ENCODE results near the gene CXCL8. TPM values are rescaled to one million over a fixed set of nuclear protein-coding genes. Genes with fewer than 3 reads are reported as not detected.

CXCL8 gene
- total RNA-seq, 1 donor from 2014 or later: 1.1 TPM

GRCh38 chr4:73759357-73759756 lies 19.0 kb downstream of the CXCL8 start:
- Mint-ChIP-seq H3K4me3 (no peak overlapping the region), H3K9me3 (no peaks in the 10 kb centered on the region), H3K36me3 (ENCODE audit: low read depth) (no peaks in the 10 kb centered on the region), H3K27ac (no peak overlapping the region), H3K4me1 (peaks cover 6% of the 10 kb centered on the region), H3K27me3 (no peaks in the 10 kb centered on the region)
- DNase-seq: no peak
- CTCF ChIA-PET: no interaction called here
- intact Hi-C loops (cut with micrococcal nuclease): no loop called here
- POLR2A ChIA-PET: no interaction called here
- no peak for TF ChIP-seq CTCF (IDR thresholded peaks at IDR 0.05)
- no peak for ATAC-seq (ENCODE audit: low read depth)

GRCh38 chr4:73761856-73762255 lies 21.5 kb downstream of the CXCL8 start:
- intact Hi-C loops (cut with micrococcal nuclease): no loop called here
- no peak for ATAC-seq (ENCODE audit: low read depth)
- ChIA-PET POLR2A (no interaction called here), CTCF (no interaction called here)
- Mint-ChIP-seq H3K36me3 (ENCODE audit: low read depth) (no peaks in the 10 kb centered on the region), H3K4me1 (peaks cover 6% of the 10 kb centered on the region), H3K27me3 (no peaks in the 10 kb centered on the region), H3K27ac (no peak overlapping the region), H3K9me3 (no peaks in the 10 kb centered on the region), H3K4me3 (no peak overlapping the region)
- no peak for TF ChIP-seq CTCF (IDR thresholded peaks at IDR 0.05)
- DNase-seq: no peak

- ChIA-PET CTCF (no interaction called here), POLR2A (no interaction called here)
- peaks cover 6% of the 10 kb centered on the region for H3K4me1 Mint-ChIP-seq
- TF ChIP-seq CTCF (IDR thresholded peaks at IDR 0.05): no peak
- no peaks in the 10 kb centered on the region for H3K9me3 Mint-ChIP-seq
- H3K4me3 Mint-ChIP-seq: no peak overlapping the region
- ATAC-seq (ENCODE audit: low read depth) (no peak), DNase-seq (no peak)
- no peaks in the 10 kb centered on the region for H3K27me3 Mint-ChIP-seq
- H3K36me3 Mint-ChIP-seq (ENCODE audit: low read depth): no peaks in the 10 kb centered on the region
- intact Hi-C loops (cut with micrococcal nuclease): no loop called here
- no peak overlapping the region for H3K27ac Mint-ChIP-seq
Measured at GRCh38 chr4:73762409-73762808, 22.0 kb downstream of the CXCL8 start.

- Mint-ChIP-seq H3K27ac (no peak overlapping the region), H3K27me3 (no peaks in the 10 kb centered on the region), H3K4me1 (peaks cover 6% of the 10 kb centered on the region), H3K36me3 (ENCODE audit: low read depth) (no peaks in the 10 kb centered on the region), H3K9me3 (no peaks in the 10 kb centered on the region), H3K4me3 (no peak overlapping the region)
- TF ChIP-seq CTCF (IDR thresholded peaks at IDR 0.05): no peak
- ChIA-PET CTCF (no interaction called here), POLR2A (no interaction called here)
- ATAC-seq (ENCODE audit: low read depth): no peak
- no peak for DNase-seq
- intact Hi-C loops (cut with micrococcal nuclease): no loop called here
Measured at GRCh38 chr4:73763877-73764276, 23.5 kb downstream of the CXCL8 start.

- CTCF ChIA-PET: no interaction called here
- peaks cover 6% of the 10 kb centered on the region for H3K4me1 Mint-ChIP-seq
- H3K36me3 Mint-ChIP-seq (ENCODE audit: low read depth): no peaks in the 10 kb centered on the region
- no peak overlapping the region for H3K27ac Mint-ChIP-seq
- no peak overlapping the region for H3K4me3 Mint-ChIP-seq
- POLR2A ChIA-PET: no interaction called here
- H3K27me3 Mint-ChIP-seq: no peaks in the 10 kb centered on the region
- no peaks in the 10 kb centered on the region for H3K9me3 Mint-ChIP-seq
- ATAC-seq (ENCODE audit: low read depth) (no peak), DNase-seq (no peak)
- TF ChIP-seq CTCF (IDR thresholded peaks at IDR 0.05): no peak
- intact Hi-C loops (cut with micrococcal nuclease): no loop called here
Measured at GRCh38 chr4:73764513-73764912, 24.1 kb downstream of the CXCL8 start.

Data from activated B cell treated with CpG ODN at 0.5 μM for 24 hours (primary cell).